ENCODE data around the gene EPHB2. TPM values are rescaled to one million over a fixed set of nuclear protein-coding genes. Genes with fewer than 3 reads are reported as not detected.

EPHB2 gene
- total RNA-seq, 1 experiment from 2014 or later = 4.3 TPM

- no peak for DNase-seq (ENCODE audit: low read depth in 1 of 2, low spot score in 2 of 2)
- no peak overlapping the region for H3K27ac ChIP-seq
- H3K4me3 ChIP-seq = no peak overlapping the region
- peaks cover 5% of the 10 kb centered on the region for H3K9me3 ChIP-seq (replicated peaks)
- H3K36me3 ChIP-seq = no peaks in the 10 kb centered on the region
- no peaks in the 10 kb centered on the region for H3K27me3 ChIP-seq (replicated peaks)
- H3K4me1 ChIP-seq (replicated peaks) = no peaks in the 10 kb centered on the region
Measured at GRCh38 chr1:22866868-22867267, 156.2 kb downstream of the EPHB2 start.

- Histone ChIP-seq H3K36me3 (no peaks in the 10 kb centered on the region), H3K9me3 (replicated peaks) (peaks cover 5% of the 10 kb centered on the region), H3K4me3 (no peak overlapping the region), H3K4me1 (replicated peaks) (no peaks in the 10 kb centered on the region), H3K27ac (no peak overlapping the region), H3K27me3 (replicated peaks) (no peaks in the 10 kb centered on the region)
- no peak for DNase-seq (ENCODE audit: low read depth in 1 of 2, low spot score in 2 of 2)
Measured at GRCh38 chr1:22868331-22868730, 157.7 kb downstream of the EPHB2 start.

- H3K27ac ChIP-seq = no peak overlapping the region
- H3K9me3 ChIP-seq (replicated peaks) = peaks cover 5% of the 10 kb centered on the region
- no peak for DNase-seq (ENCODE audit: low read depth in 1 of 2, low spot score in 2 of 2)
- no peaks in the 10 kb centered on the region for H3K27me3 ChIP-seq (replicated peaks)
- H3K36me3 ChIP-seq = no peaks in the 10 kb centered on the region
- no peaks in the 10 kb centered on the region for H3K4me1 ChIP-seq (replicated peaks)
- H3K4me3 ChIP-seq = no peak overlapping the region
Measured at GRCh38 chr1:22869325-22869724, 158.7 kb downstream of the EPHB2 start.

GRCh38 chr1:22870201-22870871 lies 159.7 kb downstream of the EPHB2 start:
- H3K27ac ChIP-seq = no peak overlapping the region

GRCh38 chr1:22872981-22873664 lies 162.5 kb downstream of the EPHB2 start:
- H3K36me3 ChIP-seq = no peaks in the 10 kb centered on the region
- H3K27ac ChIP-seq = no peak overlapping the region
- no peak overlapping the region for H3K4me3 ChIP-seq
- peaks cover 14% of the 10 kb centered on the region; the same call in 1 of the 2 replicates for H3K27me3 ChIP-seq (replicated peaks)
- peaks cover 5% of the 10 kb centered on the region for H3K9me3 ChIP-seq (replicated peaks)
- H3K4me1 ChIP-seq (replicated peaks) = 0 out of 2 replicates have a peak, but pooled peaks cover 3% of the 10 kb centered on the region
- DNase-seq (ENCODE audit: low read depth in 1 of 2, low spot score in 2 of 2) = no peak

More at GRCh38 chr1:22870201-22870871, 159.7 kb downstream of the EPHB2 start:
- Histone ChIP-seq H3K27me3 (replicated peaks) (0 out of 2 replicates have a peak, but pooled peaks cover 4% of the 10 kb centered on the region), H3K9me3 (replicated peaks) (peaks cover 5% of the 10 kb centered on the region), H3K4me1 (replicated peaks) (no peaks in the 10 kb centered on the region), H3K36me3 (no peaks in the 10 kb centered on the region), H3K4me3 (no peak overlapping the region)
- no peak for DNase-seq (ENCODE audit: low read depth in 1 of 2, low spot score in 2 of 2)

- 0 out of 2 replicates have a peak, but pooled peaks cover 3% of the 10 kb centered on the region for H3K4me1 ChIP-seq (replicated peaks)
- H3K36me3 ChIP-seq = no peaks in the 10 kb centered on the region
- peaks cover 14% of the 10 kb centered on the region; the same call in 1 of the 2 replicates for H3K27me3 ChIP-seq (replicated peaks)
- DNase-seq (ENCODE audit: low read depth in 1 of 2, low spot score in 2 of 2) = no peak
- H3K4me3 ChIP-seq = no peak overlapping the region
- H3K27ac ChIP-seq = no peak overlapping the region
- H3K9me3 ChIP-seq (replicated peaks) = no peaks in the 10 kb centered on the region
Measured at GRCh38 chr1:22874785-22875184, 164.1 kb downstream of the EPHB2 start.

- H3K36me3 ChIP-seq = no peaks in the 10 kb centered on the region
- no peak for DNase-seq (ENCODE audit: low read depth in 1 of 2, low spot score in 2 of 2)
- no peaks in the 10 kb centered on the region for H3K9me3 ChIP-seq (replicated peaks)
- no peak overlapping the region for H3K4me3 ChIP-seq
- H3K4me1 ChIP-seq (replicated peaks) = 0 out of 2 replicates have a peak, but pooled peaks cover 3% of the 10 kb centered on the region
- no peak overlapping the region for H3K27ac ChIP-seq
- peaks cover 14% of the 10 kb centered on the region; the same call in 1 of the 2 replicates for H3K27me3 ChIP-seq (replicated peaks)
Measured at GRCh38 chr1:22875241-22875640, 164.6 kb downstream of the EPHB2 start.

- Histone ChIP-seq H3K27ac (no peak overlapping the region), H3K4me1 (replicated peaks) (0 out of 2 replicates have a peak, but pooled peaks cover 3% of the 10 kb centered on the region)
Measured at GRCh38 chr1:22875841-22876240, 165.2 kb downstream of the EPHB2 start.

GRCh38 chr1:22876359-22877111 lies 165.9 kb downstream of the EPHB2 start:
- Histone ChIP-seq H3K4me1 (replicated peaks) (0 out of 2 replicates have a peak, but pooled peaks cover 3% of the 10 kb centered on the region), H3K27me3 (replicated peaks) (peaks cover 14% of the 10 kb centered on the region; the same call in 1 of the 2 replicates), H3K4me3 (no peak overlapping the region), H3K27ac (no peak overlapping the region), H3K36me3 (no peaks in the 10 kb centered on the region), H3K9me3 (replicated peaks) (no peaks in the 10 kb centered on the region)
- no peak for DNase-seq (ENCODE audit: low read depth in 1 of 2, low spot score in 2 of 2)

More at GRCh38 chr1:22875841-22876240, 165.2 kb downstream of the EPHB2 start:
- Histone ChIP-seq H3K4me3 (no peak overlapping the region), H3K27me3 (replicated peaks) (peaks cover 14% of the 10 kb centered on the region; the same call in 1 of the 2 replicates), H3K36me3 (no peaks in the 10 kb centered on the region), H3K9me3 (replicated peaks) (no peaks in the 10 kb centered on the region)
- DNase-seq (ENCODE audit: low read depth in 1 of 2, low spot score in 2 of 2) = no peak

- Histone ChIP-seq H3K27me3 (replicated peaks) (peaks cover 14% of the 10 kb centered on the region; the same call in 1 of the 2 replicates), H3K27ac (no peak overlapping the region), H3K4me1 (replicated peaks) (0 out of 2 replicates have a peak, but pooled peaks cover 3% of the 10 kb centered on the region), H3K4me3 (no peak overlapping the region), H3K36me3 (no peaks in the 10 kb centered on the region), H3K9me3 (replicated peaks) (no peaks in the 10 kb centered on the region)
- no peak for DNase-seq (ENCODE audit: low read depth in 1 of 2, low spot score in 2 of 2)
Measured at GRCh38 chr1:22877112-22877915, 166.7 kb downstream of the EPHB2 start.

GRCh38 chr1:22877980-22878379 lies 167.3 kb downstream of the EPHB2 start:
- Histone ChIP-seq H3K27ac (no peak overlapping the region), H3K4me1 (replicated peaks) (0 out of 2 replicates have a peak, but pooled peaks cover 3% of the 10 kb centered on the region)

GRCh38 chr1:22878626-22879025 lies 168.0 kb downstream of the EPHB2 start:
- H3K4me1 ChIP-seq (replicated peaks) = 0 out of 2 replicates have a peak, but pooled peaks cover 3% of the 10 kb centered on the region
- H3K27me3 ChIP-seq (replicated peaks) = peaks cover 14% of the 10 kb centered on the region; the same call in 1 of the 2 replicates
- H3K4me3 ChIP-seq = no peak overlapping the region
- no peaks in the 10 kb centered on the region for H3K36me3 ChIP-seq
- no peak overlapping the region for H3K27ac ChIP-seq
- no peaks in the 10 kb centered on the region for H3K9me3 ChIP-seq (replicated peaks)
- DNase-seq (ENCODE audit: low read depth in 1 of 2, low spot score in 2 of 2) = no peak

More at GRCh38 chr1:22877980-22878379, 167.3 kb downstream of the EPHB2 start:
- H3K9me3 ChIP-seq (replicated peaks) = no peaks in the 10 kb centered on the region
- no peak overlapping the region for H3K4me3 ChIP-seq
- no peaks in the 10 kb centered on the region for H3K36me3 ChIP-seq
- peaks cover 14% of the 10 kb centered on the region; the same call in 1 of the 2 replicates for H3K27me3 ChIP-seq (replicated peaks)
- no peak for DNase-seq (ENCODE audit: low read depth in 1 of 2, low spot score in 2 of 2)

- Histone ChIP-seq H3K4me1 (replicated peaks) (0 out of 2 replicates have a peak, but pooled peaks cover 3% of the 10 kb centered on the region), H3K27ac (no peak overlapping the region), H3K27me3 (replicated peaks) (peaks cover 14% of the 10 kb centered on the region; the same call in 1 of the 2 replicates), H3K9me3 (replicated peaks) (no peaks in the 10 kb centered on the region), H3K36me3 (no peaks in the 10 kb centered on the region), H3K4me3 (no peak overlapping the region)
- DNase-seq (ENCODE audit: low read depth in 1 of 2, low spot score in 2 of 2) = no peak
Measured at GRCh38 chr1:22879445-22879844, 168.8 kb downstream of the EPHB2 start.
